ENCODE data around the gene NOX5. TPM values are rescaled to one million over a fixed set of nuclear protein-coding genes. Genes with fewer than 3 reads are reported as not detected.

Gene NOX5
- total RNA-seq, 1 experiment from 2014 or later: 339 TPM

- intact Hi-C loops (cut with micrococcal nuclease): no loop called here
- no peak overlapping the region for H2AFZ ChIP-seq (ENCODE audit: low read length)
- BruUV-seq (replicated peaks): no TSS peak
These were observed 60.9 kb downstream of the NOX5 start for GRCh38 chr15:69075440-69075839.

GRCh38 chr15:69076756-69077155 is 62.3 kb downstream of the NOX5 start:
- Histone ChIP-seq H3K9me2 (replicated peaks; ENCODE audit: low read length) (no peaks in the 10 kb centered on the region), H4K20me1 (ENCODE audit: low read length) (no peaks in the 10 kb centered on the region), H3K4me1 (ENCODE audit: insufficient read depth, low read length) (peaks cover 16% of the 10 kb centered on the region; the same call in 1 of the 2 replicates), H3K4me2 (ENCODE audit: low read length) (no peak overlapping the region), H3K4me3 (ENCODE audit: low read length) (no peak overlapping the region), H3K27me3 (ENCODE audit: low read length) (no peaks in the 10 kb centered on the region), H3K9ac (ENCODE audit: low read length) (no peak overlapping the region), H3K9me3 (ENCODE audit: low read length) (no peaks in the 10 kb centered on the region), H3F3A (ENCODE audit: low read length, unreplicated experiment) (no peaks in the 10 kb centered on the region), H3K36me3 (ENCODE audit: low read depth, low read length) (no peaks in the 10 kb centered on the region), H3K27ac (ENCODE audit: low read length) (no peak overlapping the region), H3K79me2 (ENCODE audit: low read length) (no peaks in the 10 kb centered on the region), H2AFZ (ENCODE audit: low read length) (no peak overlapping the region)
- intact Hi-C loops (cut with micrococcal nuclease): no loop called here
- TF ChIP-seq CTCF (conservative IDR thresholded peaks at IDR 0.05; ENCODE audit: low read depth, low read length) (no peak), EZH2phosphoT487 (IDR thresholded peaks at IDR 0.05; ENCODE audit: borderline replicate concordance, low read length) (no peak), EZH2 (IDR thresholded peaks at IDR 0.05; ENCODE audit: low read length, unreplicated experiment) (no peak)
- ChIA-PET POLR2A (ENCODE audit: unreplicated experiment) (no interaction called here), CTCF (no interaction called here)
- ATAC-seq (no peak), DNase-seq (no peak)
- BruUV-seq (replicated peaks): no TSS peak

More at GRCh38 chr15:69075440-69075839, 60.9 kb downstream of the NOX5 start:
- POLR2A ChIA-PET (ENCODE audit: unreplicated experiment): no interaction called here
- H3K36me3 ChIP-seq (ENCODE audit: low read depth, low read length): no peaks in the 10 kb centered on the region
- no peak overlapping the region for H3K9ac ChIP-seq (ENCODE audit: low read length)
- no peak for DNase-seq
- H3K27ac ChIP-seq (ENCODE audit: low read length): no peak overlapping the region
- no peaks in the 10 kb centered on the region for H3K9me2 ChIP-seq (replicated peaks; ENCODE audit: low read length)
- no peak for ATAC-seq
- no peaks in the 10 kb centered on the region for H3K9me3 ChIP-seq (ENCODE audit: low read length)
- H3K4me1 ChIP-seq (ENCODE audit: insufficient read depth, low read length): peaks cover 11% of the 10 kb centered on the region; the same call in 1 of the 2 replicates
- no peaks in the 10 kb centered on the region for H3F3A ChIP-seq (ENCODE audit: low read length, unreplicated experiment)
- no peaks in the 10 kb centered on the region for H3K79me2 ChIP-seq (ENCODE audit: low read length)
- CTCF ChIA-PET: interaction anchor here (0.5 kb wide), 1 partner anchor 317 kb away, joined by 4 read pairs; no protein-coding TSS in a partner anchor
- H3K4me2 ChIP-seq (ENCODE audit: low read length): peak overlapping the region; percentile 94; the same call in 1 of the 2 replicates
- TF ChIP-seq EZH2phosphoT487 (IDR thresholded peaks at IDR 0.05; ENCODE audit: borderline replicate concordance, low read length): no peak
- no peak for TF ChIP-seq CTCF (conservative IDR thresholded peaks at IDR 0.05; ENCODE audit: low read depth, low read length)
- TF ChIP-seq EZH2 (IDR thresholded peaks at IDR 0.05; ENCODE audit: low read length, unreplicated experiment): no peak
- no peaks in the 10 kb centered on the region for H3K27me3 ChIP-seq (ENCODE audit: low read length)
- H3K4me3 ChIP-seq (ENCODE audit: low read length): no peak overlapping the region
- H4K20me1 ChIP-seq (ENCODE audit: low read length): no peaks in the 10 kb centered on the region

DNA sequence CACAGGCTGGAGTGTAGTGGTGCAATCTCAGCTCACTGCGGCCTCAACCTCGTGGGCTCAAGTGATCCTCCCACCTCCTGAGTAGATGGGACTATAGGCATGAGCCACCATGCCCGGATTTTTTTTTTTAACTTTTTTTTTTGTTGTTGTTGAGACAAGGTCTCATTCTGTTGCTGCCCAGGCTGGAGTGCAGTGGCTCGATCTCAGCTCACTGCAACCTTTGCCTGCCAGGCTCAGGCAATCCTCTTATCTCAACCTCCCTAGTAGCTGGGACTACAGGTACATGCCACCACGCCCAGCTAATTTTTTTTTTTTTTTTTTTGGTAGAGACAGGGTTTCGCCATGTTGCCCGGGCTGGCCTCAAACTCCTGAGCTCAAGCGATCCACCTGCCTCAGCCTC is 64.1 kb downstream of the NOX5 start:
- H3K27ac ChIP-seq (ENCODE audit: low read length): no peak overlapping the region
- no peaks in the 10 kb centered on the region for H3K36me3 ChIP-seq (ENCODE audit: low read depth, low read length)
- H3K27me3 ChIP-seq (ENCODE audit: low read length): no peaks in the 10 kb centered on the region
- no peak overlapping the region for H3K4me2 ChIP-seq (ENCODE audit: low read length)
- no peaks in the 10 kb centered on the region for H3K9me2 ChIP-seq (replicated peaks; ENCODE audit: low read length)
- ATAC-seq (no peak), DNase-seq (no peak)
- POLR2A ChIA-PET (ENCODE audit: unreplicated experiment): no interaction called here
- CTCF ChIA-PET: no interaction called here
- H3F3A ChIP-seq (ENCODE audit: low read length, unreplicated experiment): no peaks in the 10 kb centered on the region
- no peak overlapping the region for H3K4me3 ChIP-seq (ENCODE audit: low read length)
- TF ChIP-seq CTCF (conservative IDR thresholded peaks at IDR 0.05; ENCODE audit: low read depth, low read length) (no peak), EZH2phosphoT487 (IDR thresholded peaks at IDR 0.05; ENCODE audit: borderline replicate concordance, low read length) (no peak), EZH2 (IDR thresholded peaks at IDR 0.05; ENCODE audit: low read length, unreplicated experiment) (no peak)
- no peaks in the 10 kb centered on the region for H4K20me1 ChIP-seq (ENCODE audit: low read length)
- H3K9ac ChIP-seq (ENCODE audit: low read length): no peak overlapping the region
- no peaks in the 10 kb centered on the region for H3K9me3 ChIP-seq (ENCODE audit: low read length)
- no peak overlapping the region for H2AFZ ChIP-seq (ENCODE audit: low read length)
- no TSS peak for BruUV-seq (replicated peaks)
- no peaks in the 10 kb centered on the region for H3K79me2 ChIP-seq (ENCODE audit: low read length)
- intact Hi-C loops (cut with micrococcal nuclease): no loop called here
- H3K4me1 ChIP-seq (ENCODE audit: insufficient read depth, low read length): peaks cover 12% of the 10 kb centered on the region; the same call in 1 of the 2 replicates

Data from PC-3 (cell line).